ENCODE data around the gene KLHL5. TPM values are rescaled to one million over a fixed set of nuclear protein-coding genes. Genes with fewer than 3 reads are reported as not detected.

Gene KLHL5
- polyA plus RNA-seq, 2 donors, result 2.9 to 10.2 TPM

DNA sequence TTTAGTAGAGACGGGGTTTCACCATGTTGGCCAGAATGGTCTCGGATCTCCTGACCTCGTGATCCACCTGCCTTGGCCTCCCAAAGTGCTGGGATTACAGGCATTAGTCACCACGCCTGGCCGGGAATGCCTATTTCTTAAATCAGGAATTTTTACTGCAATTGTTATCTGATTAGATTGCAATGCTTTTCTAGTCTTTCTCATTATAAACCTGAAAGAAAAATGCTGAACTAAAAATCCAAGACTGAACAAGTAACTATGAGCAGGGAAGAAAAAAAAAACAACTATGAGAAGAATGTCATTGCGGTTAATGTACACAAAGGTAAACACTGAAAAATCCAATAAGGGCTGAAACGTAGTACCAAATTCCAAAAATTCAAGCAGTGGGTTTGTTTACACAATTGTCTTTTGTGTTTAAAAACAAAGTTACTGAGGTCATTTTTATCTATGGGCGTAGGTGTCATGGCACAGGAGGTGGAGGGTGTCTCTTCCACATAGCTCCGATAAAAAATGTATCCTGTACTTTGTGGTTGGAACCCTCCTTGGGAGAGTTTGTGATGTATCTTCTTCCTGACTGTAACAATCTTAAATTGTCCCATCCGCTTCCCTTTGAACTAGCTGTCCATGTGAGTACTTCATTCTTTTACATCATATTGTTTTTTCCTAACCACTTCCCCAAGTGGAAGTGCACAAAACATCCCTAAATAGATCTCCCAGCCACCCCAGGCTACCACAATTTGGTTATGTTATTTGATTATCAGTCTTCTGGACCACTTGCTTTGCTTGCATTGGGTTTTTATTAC is 18.8 kb upstream of the KLHL5 start:
- no peaks in the 10 kb centered on the region for H3K27me3 ChIP-seq (ENCODE audit: control insufficient read depth in 1 of 2, insufficient read depth in 2 of 2, low read length in 2 of 2)
- WGBS, 2 donors, result 55 to 58% methylated on average over 10 of the region's 10 CpGs
- H3K4me1 ChIP-seq (ENCODE audit: control insufficient read depth in 2 of 2, insufficient read depth in 2 of 2, low read length in 1 of 2), result no peaks in the 10 kb centered on the region
- no peak overlapping the region for H3K4me3 ChIP-seq (ENCODE audit: low read depth in 1 of 2, low read length in 2 of 2)
- H3K36me3 ChIP-seq (ENCODE audit: control insufficient read depth in 2 of 2, insufficient read depth in 2 of 2, low read length in 1 of 2), result no peaks in the 10 kb centered on the region
- H3K27ac ChIP-seq (ENCODE audit: low read depth in 2 of 2, low read length in 1 of 2), result peak overlapping the region; percentile 49 to 92
- no peaks in the 10 kb centered on the region for H3K9me3 ChIP-seq (ENCODE audit: control insufficient read depth in 2 of 2, insufficient read depth in 1 of 2, low read depth in 1 of 2, low read length in 1 of 2)

- H3K27me3 ChIP-seq (ENCODE audit: control insufficient read depth in 1 of 2, insufficient read depth in 2 of 2, low read length in 2 of 2), result no peaks in the 10 kb centered on the region
- H3K4me1 ChIP-seq (ENCODE audit: control insufficient read depth in 2 of 2, insufficient read depth in 2 of 2, low read length in 1 of 2), result no peaks in the 10 kb centered on the region
- WGBS, 2 donors, result 18% methylated on average over 8 of the region's 8 CpGs
- peak overlapping the region; percentile 92 to 93 for H3K27ac ChIP-seq (ENCODE audit: low read depth in 2 of 2, low read length in 1 of 2)
- no peaks in the 10 kb centered on the region for H3K36me3 ChIP-seq (ENCODE audit: control insufficient read depth in 2 of 2, insufficient read depth in 2 of 2, low read length in 1 of 2)
- H3K4me3 ChIP-seq (ENCODE audit: low read depth in 1 of 2, low read length in 2 of 2), result peak overlapping the region; percentile 81 to 95
- no peaks in the 10 kb centered on the region for H3K9me3 ChIP-seq (ENCODE audit: control insufficient read depth in 2 of 2, insufficient read depth in 1 of 2, low read depth in 1 of 2, low read length in 1 of 2)
Measured at GRCh38 chr4:39043861-39044363, 18.1 kb upstream of the KLHL5 start.

DNA sequence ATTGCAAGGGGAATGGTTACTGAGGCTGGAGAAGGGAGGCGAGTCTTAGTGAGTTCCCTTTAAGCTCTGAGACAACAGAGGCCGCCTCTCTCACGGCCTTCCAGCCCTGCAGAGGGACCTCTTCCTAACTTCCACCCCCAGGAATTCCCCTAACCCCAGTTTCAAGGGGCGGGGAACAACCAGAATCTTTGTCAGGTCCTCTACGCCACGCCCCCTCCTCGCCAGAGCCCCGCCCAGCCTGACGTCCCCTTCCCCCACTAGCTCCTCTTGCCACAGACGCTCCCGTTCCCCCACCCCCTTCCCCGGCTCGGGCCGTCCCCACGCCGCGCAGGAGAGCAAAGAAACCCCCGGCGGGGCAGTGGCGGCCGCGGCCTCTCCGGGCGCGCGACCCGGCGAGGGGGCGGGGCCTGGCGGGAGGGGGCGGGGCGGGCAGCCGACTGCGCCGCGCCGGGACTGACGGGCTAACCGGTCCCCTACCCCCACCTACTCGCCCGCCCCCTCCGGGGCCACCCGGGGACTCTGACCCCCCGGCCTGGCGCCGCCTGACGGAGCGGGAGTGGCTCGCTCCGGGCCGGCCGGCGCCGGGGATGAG is 17.6 kb upstream of the KLHL5 start:
- Histone ChIP-seq H3K9me3 (ENCODE audit: control insufficient read depth in 2 of 2, insufficient read depth in 1 of 2, low read depth in 1 of 2, low read length in 1 of 2) (no peaks in the 10 kb centered on the region), H3K4me3 (ENCODE audit: low read depth in 1 of 2, low read length in 2 of 2) (peak overlapping the region; percentile 81 to 95), H3K4me1 (ENCODE audit: control insufficient read depth in 2 of 2, insufficient read depth in 2 of 2, low read length in 1 of 2) (no peaks in the 10 kb centered on the region), H3K36me3 (ENCODE audit: control insufficient read depth in 2 of 2, insufficient read depth in 2 of 2, low read length in 1 of 2) (no peaks in the 10 kb centered on the region), H3K27ac (ENCODE audit: low read depth in 2 of 2, low read length in 1 of 2) (peak overlapping the region; percentile 92 to 93), H3K27me3 (ENCODE audit: control insufficient read depth in 1 of 2, insufficient read depth in 2 of 2, low read length in 2 of 2) (no peaks in the 10 kb centered on the region)
- 0 to 1% methylated on average over 16 to 53 of the region's 54 CpGs for WGBS, 2 donors

GRCh38 chr4:39044956-39045826 is 16.8 kb upstream of the KLHL5 start:
- Histone ChIP-seq H3K27me3 (ENCODE audit: control insufficient read depth in 1 of 2, insufficient read depth in 2 of 2, low read length in 2 of 2) (no peaks in the 10 kb centered on the region), H3K4me3 (ENCODE audit: low read depth in 1 of 2, low read length in 2 of 2) (peak overlapping the region; percentile 81 to 95), H3K4me1 (ENCODE audit: control insufficient read depth in 2 of 2, insufficient read depth in 2 of 2, low read length in 1 of 2) (no peaks in the 10 kb centered on the region), H3K27ac (ENCODE audit: low read depth in 2 of 2, low read length in 1 of 2) (peak overlapping the region; percentile 92 to 93), H3K36me3 (ENCODE audit: control insufficient read depth in 2 of 2, insufficient read depth in 2 of 2, low read length in 1 of 2) (no peaks in the 10 kb centered on the region), H3K9me3 (ENCODE audit: control insufficient read depth in 2 of 2, insufficient read depth in 1 of 2, low read depth in 1 of 2, low read length in 1 of 2) (no peaks in the 10 kb centered on the region)
- 1% methylated on average over 77 to 82 of the region's 82 CpGs for WGBS, 2 donors

DNA sequence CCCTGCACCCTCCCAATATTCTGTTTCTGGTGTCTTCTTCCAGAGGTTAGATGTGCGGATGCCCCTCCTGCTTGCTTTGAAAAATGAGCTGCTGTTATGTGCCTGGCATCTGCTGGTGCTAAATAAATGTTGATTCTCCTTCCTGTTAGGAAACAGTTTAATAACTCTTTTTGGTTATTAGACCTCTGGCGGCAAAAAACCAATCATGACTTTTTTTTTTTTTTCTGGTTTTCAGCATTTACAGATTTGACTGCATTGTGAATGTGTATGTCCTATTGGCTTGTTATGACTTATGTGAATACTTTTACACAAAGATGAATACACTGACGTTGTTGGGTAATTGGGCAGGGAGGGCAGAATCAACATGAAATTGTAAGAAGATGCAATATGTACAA is 16.2 kb upstream of the KLHL5 start:
- H3K36me3 ChIP-seq (ENCODE audit: control insufficient read depth in 2 of 2, insufficient read depth in 2 of 2, low read length in 1 of 2), result no peaks in the 10 kb centered on the region
- H3K9me3 ChIP-seq (ENCODE audit: control insufficient read depth in 2 of 2, insufficient read depth in 1 of 2, low read depth in 1 of 2, low read length in 1 of 2), result no peaks in the 10 kb centered on the region
- WGBS, 2 donors, result 11 to 17% methylated on average over 3 of the region's 3 CpGs
- H3K4me1 ChIP-seq (ENCODE audit: control insufficient read depth in 2 of 2, insufficient read depth in 2 of 2, low read length in 1 of 2), result no peaks in the 10 kb centered on the region
- no peaks in the 10 kb centered on the region for H3K27me3 ChIP-seq (ENCODE audit: control insufficient read depth in 1 of 2, insufficient read depth in 2 of 2, low read length in 2 of 2)
- H3K27ac ChIP-seq (ENCODE audit: low read depth in 2 of 2, low read length in 1 of 2), result peak overlapping the region; percentile 92 to 93
- H3K4me3 ChIP-seq (ENCODE audit: low read depth in 1 of 2, low read length in 2 of 2), result peak overlapping the region; percentile 81 to 95

DNA sequence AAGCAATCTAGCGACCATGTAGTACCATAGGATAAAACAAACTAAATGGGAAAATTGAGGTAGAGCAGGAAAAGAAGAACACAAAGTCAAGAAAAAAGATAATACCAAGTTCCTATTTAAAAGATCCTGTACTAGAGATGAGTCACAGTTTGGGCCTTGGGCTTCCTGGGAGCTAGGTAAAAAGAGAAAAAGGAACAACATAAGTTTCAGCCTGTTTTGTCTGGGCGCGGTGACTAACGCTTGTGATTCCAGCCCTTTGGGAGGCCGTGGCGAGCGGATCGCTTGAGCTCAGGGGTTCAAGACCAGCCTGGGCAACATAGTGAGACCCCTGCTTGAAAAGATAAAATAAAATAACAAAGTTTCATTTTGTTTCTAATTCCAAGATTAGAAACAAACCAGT is 15.8 kb upstream of the KLHL5 start:
- Histone ChIP-seq H3K27ac (ENCODE audit: low read depth in 2 of 2, low read length in 1 of 2) (peak overlapping the region; percentile 35 to 60), H3K27me3 (ENCODE audit: control insufficient read depth in 1 of 2, insufficient read depth in 2 of 2, low read length in 2 of 2) (no peaks in the 10 kb centered on the region), H3K9me3 (ENCODE audit: control insufficient read depth in 2 of 2, insufficient read depth in 1 of 2, low read depth in 1 of 2, low read length in 1 of 2) (no peaks in the 10 kb centered on the region), H3K4me1 (ENCODE audit: control insufficient read depth in 2 of 2, insufficient read depth in 2 of 2, low read length in 1 of 2) (no peaks in the 10 kb centered on the region), H3K4me3 (ENCODE audit: low read depth in 1 of 2, low read length in 2 of 2) (peak overlapping the region in 1 of 2 donors; percentile 95), H3K36me3 (ENCODE audit: control insufficient read depth in 2 of 2, insufficient read depth in 2 of 2, low read length in 1 of 2) (no peaks in the 10 kb centered on the region)
- 45 to 62% methylated on average over 8 of the region's 8 CpGs for WGBS, 2 donors

- Histone ChIP-seq H3K36me3 (ENCODE audit: control insufficient read depth in 2 of 2, insufficient read depth in 2 of 2, low read length in 1 of 2) (no peaks in the 10 kb centered on the region), H3K4me3 (ENCODE audit: low read depth in 1 of 2, low read length in 2 of 2) (no peak overlapping the region), H3K27me3 (ENCODE audit: control insufficient read depth in 1 of 2, insufficient read depth in 2 of 2, low read length in 2 of 2) (no peaks in the 10 kb centered on the region), H3K4me1 (ENCODE audit: control insufficient read depth in 2 of 2, insufficient read depth in 2 of 2, low read length in 1 of 2) (no peaks in the 10 kb centered on the region), H3K9me3 (ENCODE audit: control insufficient read depth in 2 of 2, insufficient read depth in 1 of 2, low read depth in 1 of 2, low read length in 1 of 2) (no peaks in the 10 kb centered on the region), H3K27ac (ENCODE audit: low read depth in 2 of 2, low read length in 1 of 2) (no peak overlapping the region)
- 77% methylated on average over 2 of the region's 2 CpGs for WGBS, 2 donors
Measured at GRCh38 chr4:39047681-39048080, 14.4 kb upstream of the KLHL5 start.

GRCh38 chr4:39048311-39048710 is 13.7 kb upstream of the KLHL5 start:
- H3K4me1 ChIP-seq (ENCODE audit: control insufficient read depth in 2 of 2, insufficient read depth in 2 of 2, low read length in 1 of 2), result no peaks in the 10 kb centered on the region
- no peaks in the 10 kb centered on the region for H3K27me3 ChIP-seq (ENCODE audit: control insufficient read depth in 1 of 2, insufficient read depth in 2 of 2, low read length in 2 of 2)
- H3K9me3 ChIP-seq (ENCODE audit: control insufficient read depth in 2 of 2, insufficient read depth in 1 of 2, low read depth in 1 of 2, low read length in 1 of 2), result no peaks in the 10 kb centered on the region
- no peaks in the 10 kb centered on the region for H3K36me3 ChIP-seq (ENCODE audit: control insufficient read depth in 2 of 2, insufficient read depth in 2 of 2, low read length in 1 of 2)
- 50 to 75% methylated on average over 1 of the region's 1 CpG for WGBS, 2 donors
- H3K4me3 ChIP-seq (ENCODE audit: low read depth in 1 of 2, low read length in 2 of 2), result no peak overlapping the region
- peak overlapping the region; percentile 22 to 25 for H3K27ac ChIP-seq (ENCODE audit: low read depth in 2 of 2, low read length in 1 of 2)

GRCh38 chr4:39050590-39050989 is 11.4 kb upstream of the KLHL5 start:
- Histone ChIP-seq H3K4me3 (ENCODE audit: low read depth in 1 of 2, low read length in 2 of 2) (no peak overlapping the region), H3K27me3 (ENCODE audit: control insufficient read depth in 1 of 2, insufficient read depth in 2 of 2, low read length in 2 of 2) (no peaks in the 10 kb centered on the region), H3K27ac (ENCODE audit: low read depth in 2 of 2, low read length in 1 of 2) (no peak overlapping the region), H3K36me3 (ENCODE audit: control insufficient read depth in 2 of 2, insufficient read depth in 2 of 2, low read length in 1 of 2) (no peaks in the 10 kb centered on the region), H3K4me1 (ENCODE audit: control insufficient read depth in 2 of 2, insufficient read depth in 2 of 2, low read length in 1 of 2) (peaks cover 0 to 3% of the 10 kb centered on the region in 2 donors), H3K9me3 (ENCODE audit: control insufficient read depth in 2 of 2, insufficient read depth in 1 of 2, low read depth in 1 of 2, low read length in 1 of 2) (no peaks in the 10 kb centered on the region)
- 80 to 86% methylated on average over 2 of the region's 2 CpGs for WGBS, 2 donors

All from esophagus (tissue), 2 donors.